DND-41 (cell line): ENCODE results near the gene DET1.

Experiments used
- CTCF ChIP-seq: IDR thresholded peaks from 2 replicates; pipeline ENCODE4 v1.5.1; 2012; ENCODE audit warnings: borderline replicate concordance, low read length, moderate library complexity, mild to moderate bottlenecking; ENCODE audit not compliant: poor library complexity, severe bottlenecking; ENCODE audit errors: extremely low read depth
- EZH2 ChIP-seq: IDR thresholded peaks from 3 replicates; pipeline ENCODE4 v1.6.1; 2012; ENCODE audit warnings: borderline replicate concordance, low read depth, mild to moderate bottlenecking, moderate library complexity, low read length, inconsistent platforms; ENCODE audit not compliant: severe bottlenecking

- TF ChIP-seq CTCF (no peak), EZH2 (no peak)
Measured at GRCh38 chr15:88509964-88510363, 36.5 kb downstream of the DET1 start.
